Vagina (tissue), 2 donors: ENCODE data around the gene PRSS48.

Source experiments
- CTCF ChIP-seq, 3 experiments: fragments of 450-650 bp in 2 of 3; fragments of 200-600 bp in 1 of 3; sonication (generic) in 1 of 3; IDR thresholded peaks; one replicate each; pipeline ENCODE4 v1.5.1; 2017 to 2019; ENCODE audit warnings: antibody characterized with exemption in 3 of 3, mild to moderate bottlenecking in 2 of 3, moderate library complexity in 2 of 3
- POLR2A ChIP-seq, 2 donors: fragments of 450-650 bp; IDR thresholded peaks; one replicate each; pipeline ENCODE4 v1.6.1; 2017; ENCODE audit warnings: antibody characterized with exemption in 2 of 2, mild to moderate bottlenecking in 2 of 2, moderate library complexity in 2 of 2
- POLR2AphosphoS5 ChIP-seq, 2 donors: sonication (generic); formaldehyde crosslinking; IDR thresholded peaks; one replicate each; pipeline ENCODE4 v1.9.0; 2017; ENCODE audit warnings: antibody characterized with exemption in 2 of 2, mild to moderate bottlenecking in 2 of 2, low read depth in 1 of 2; ENCODE audit not compliant: insufficient read depth in 1 of 2

- TF ChIP-seq POLR2A (IDR thresholded peaks at IDR 0.05) (no peak), CTCF (IDR thresholded peaks at IDR 0.05) (no peak), POLR2AphosphoS5 (IDR thresholded peaks at IDR 0.05; ENCODE audit: insufficient read depth in 1 of 2, low read depth in 1 of 2) (no peak)
Measured at GRCh38 chr4:151313306-151314009, 36.5 kb downstream of the PRSS48 start.
